CD4-positive, CD25-positive, alpha-beta regulatory T cell (primary cell): Measurements from ENCODE around the gene KRTAP10-2. TPM values are rescaled to one million over a fixed set of nuclear protein-coding genes. Genes with fewer than 3 reads are reported as not detected.
A peak's percentile ranks its signal among the peaks of the same experiment; 100 is the strongest.

ENCODE experiments used
- ATAC-seq, 2 donors: fragments of 150-1000 bp; cut with Tn5 transposase; one replicate each; pipeline ENCODE4 v1.10.0; 2021; ENCODE audit warnings: low read depth in 2 of 2, moderate number of reproducible peaks in 2 of 2, moderate library complexity in 1 of 2
- DNase-seq, 3 donors: peaks; one replicate each; pipeline versions ENCODE4 v3.0.0 to v3.0.0-alpha.2; 2012 to 2022; ENCODE audit warnings: mixed read lengths in 1 of 3
- H3K27ac ChIP-seq: one replicate; pipeline ENCODE4 v1.7.0; 2013; ENCODE audit warnings: mild to moderate bottlenecking, low read length; ENCODE audit not compliant: insufficient read depth, poor library complexity, severe bottlenecking
- H3K27me3 ChIP-seq: one replicate; pipeline ENCODE4 v1.7.0; 2013; ENCODE audit warnings: low read length; ENCODE audit not compliant: control insufficient read depth, insufficient read depth
- H3K36me3 ChIP-seq: one replicate; pipeline ENCODE4 v1.7.0; 2013; ENCODE audit warnings: mild to moderate bottlenecking, low read length, moderate library complexity; ENCODE audit not compliant: control insufficient read depth, insufficient read depth
- H3K4me1 ChIP-seq: 2 replicates; pipeline ENCODE4 v1.7.0; 2013; ENCODE audit warnings: mild to moderate bottlenecking, low read length; ENCODE audit not compliant: insufficient read depth, control insufficient read depth, poor library complexity, severe bottlenecking
- H3K4me3 ChIP-seq: one replicate; pipeline ENCODE4 v1.7.0; 2013; ENCODE audit warnings: low read depth, mild to moderate bottlenecking, low read length, moderate library complexity
- H3K9me3 ChIP-seq, 2 experiments: 1 replicate in 1 of 2; 2 replicates in 1 of 2; pipeline ENCODE4 v1.7.0; 2013; ENCODE audit warnings: low read length in 2 of 2, mild to moderate bottlenecking in 1 of 2, moderate library complexity in 1 of 2; ENCODE audit not compliant: control insufficient read depth in 2 of 2
- H3K27ac Mint-ChIP-seq, 3 donors: one replicate each; pipeline ENCODE4 v1.8.0; 2020 to 2022; ENCODE audit warnings: mild to moderate bottlenecking in 3 of 3, mixed read lengths in 3 of 3, moderate library complexity in 2 of 3
- H3K27me3 Mint-ChIP-seq: one replicate; pipeline ENCODE4 v1.8.0; 2022; ENCODE audit warnings: mild to moderate bottlenecking, mixed read lengths
- H3K36me3 Mint-ChIP-seq: one replicate; pipeline ENCODE4 v1.8.0; 2020; ENCODE audit warnings: mixed read lengths
- H3K4me1 Mint-ChIP-seq, 4 donors: one replicate each; pipeline ENCODE4 v1.8.0; 2020 to 2022; ENCODE audit warnings: mixed read lengths in 4 of 4, mild to moderate bottlenecking in 1 of 4
- H3K4me3 Mint-ChIP-seq, 4 donors: one replicate each; pipeline ENCODE4 v1.8.0; 2020 to 2022; ENCODE audit warnings: mild to moderate bottlenecking in 4 of 4, mixed read lengths in 4 of 4, moderate library complexity in 3 of 4
- H3K9me3 Mint-ChIP-seq, 7 donors: one replicate each; pipeline ENCODE4 v1.8.0; 2020 to 2022; ENCODE audit warnings: mixed read lengths in 7 of 7, mild to moderate bottlenecking in 3 of 7, moderate library complexity in 2 of 7
- polyA plus RNA-seq, 4 donors: library from polyadenylated mRNA; unstranded; fragments of 300-500 nt; fragmentation: Illumina TruSeq; gene quantifications; one replicate each; pipeline ENCODE4 v1.2.3, GENCODE V29; 2021
- total RNA-seq: library from RNA; stranded (reverse); gene quantifications from one replicate; pipeline ENCODE4 v1.2.3, GENCODE V29; 2022

Gene KRTAP10-2
- total and polyA plus RNA-seq, 5 donors from 2014 or later: not detected

DNA sequence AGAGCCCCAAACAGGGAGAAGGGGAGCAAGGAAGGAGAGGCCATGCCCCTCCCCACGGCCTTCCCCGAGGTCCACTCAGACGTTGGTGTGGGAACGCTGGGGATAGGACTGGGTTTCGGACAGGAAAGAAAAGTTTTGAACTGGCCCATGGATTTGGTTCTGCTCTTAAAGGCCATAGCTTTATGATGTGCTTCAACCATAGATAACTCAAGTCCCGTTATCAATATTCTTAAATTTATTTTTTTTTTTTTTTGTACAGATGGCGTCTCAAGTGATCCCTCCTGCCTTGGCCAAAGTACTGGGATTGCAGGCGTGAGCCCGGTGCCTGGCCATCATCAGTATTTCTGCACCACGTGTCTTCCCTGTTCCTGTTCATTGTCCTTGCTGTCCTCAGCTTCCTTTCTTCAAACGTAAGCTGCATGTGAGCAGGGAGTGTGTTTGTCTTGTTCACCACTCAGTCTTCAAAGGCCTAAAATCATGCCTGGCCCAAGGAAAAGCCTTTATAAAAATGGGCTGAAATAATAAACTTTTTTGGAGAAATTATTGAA is 10.5 kb downstream of the KRTAP10-2 start:
- no peak overlapping the region for H3K4me3 ChIP-seq
- H3K36me3 Mint-ChIP-seq: peaks cover 3% of the 10 kb centered on the region
- H3K4me3 Mint-ChIP-seq: peak overlapping the region in 1 of 4 donors; percentile 10
- H3K9me3 ChIP-seq: peaks cover 0 to 18% of the 10 kb centered on the region in 2 experiments
- no peak for ATAC-seq
- no peaks in the 10 kb centered on the region for H3K27me3 Mint-ChIP-seq
- H3K9me3 Mint-ChIP-seq: peaks cover 0 to 10% (median 5%) of the 10 kb centered on the region in 7 donors
- peaks cover 0 to 3% (median 0%) of the 10 kb centered on the region in 4 donors for H3K4me1 Mint-ChIP-seq
- no peak overlapping the region for H3K27ac ChIP-seq
- H3K36me3 ChIP-seq: no peaks in the 10 kb centered on the region
- H3K27me3 ChIP-seq: no peaks in the 10 kb centered on the region
- no peak for DNase-seq
- H3K27ac Mint-ChIP-seq: no peak overlapping the region
- H3K4me1 ChIP-seq: no peaks in the 10 kb centered on the region

DNA sequence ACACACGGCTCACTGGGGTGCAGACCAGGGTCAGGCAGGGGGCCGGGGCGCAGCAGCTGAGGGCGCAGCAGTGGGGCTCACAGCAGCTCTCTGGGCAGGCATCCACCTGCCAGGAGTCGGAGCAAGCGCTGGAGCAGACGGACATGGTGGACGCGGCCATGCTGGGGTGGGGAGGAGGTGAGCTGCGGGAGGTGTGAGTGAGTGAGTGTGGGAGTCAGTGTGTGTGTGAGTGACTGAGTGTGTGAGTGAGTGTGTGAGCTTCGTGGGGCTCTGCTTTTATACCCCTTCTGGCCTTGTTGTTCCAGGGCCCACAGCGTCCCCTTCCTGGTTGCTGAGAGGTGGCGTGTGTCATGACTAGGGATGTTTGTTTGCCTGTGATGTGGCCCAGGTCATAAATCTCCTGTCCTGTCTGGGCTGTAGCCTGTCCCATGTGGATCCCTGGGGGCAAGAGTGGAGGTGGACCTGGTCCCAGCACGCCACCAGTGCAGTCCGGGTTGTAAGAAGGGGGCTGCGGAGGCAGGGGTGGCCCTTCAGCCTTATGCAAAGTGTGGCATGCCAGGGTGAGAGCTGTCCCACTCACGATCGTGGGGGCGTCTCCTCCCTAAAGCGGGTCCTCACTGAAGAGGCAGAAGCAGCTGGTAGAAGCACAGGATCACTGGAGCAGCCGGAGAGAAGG is 11.2 kb downstream of the KRTAP10-2 start, which contains the start of gene KRTAP10-1:
KRTAP10-1 (minus strand) TSS at position 205 of the 676 bp plus-strand sequence; CDS start at position 160, 45 bp downstream.
- no peak within 1 kb of the TSS for H3K27ac ChIP-seq
- H3K4me1 ChIP-seq: no peaks in the 10 kb centered on the region
- H3K36me3 ChIP-seq: no peaks in the 10 kb centered on the region
- H3K27ac Mint-ChIP-seq: no peak within 1 kb of the TSS
- no peaks in the 10 kb centered on the region for H3K36me3 Mint-ChIP-seq
- ATAC-seq (no peak), DNase-seq (no peak)
- H3K4me3 Mint-ChIP-seq: peak within 1 kb of the TSS in 1 of 4 donors; percentile 10
- H3K27me3 Mint-ChIP-seq: no peaks in the 10 kb centered on the region
- H3K4me3 ChIP-seq: no peak within 1 kb of the TSS
- H3K9me3 Mint-ChIP-seq: peaks cover 0 to 5% (median 0%) of the 10 kb centered on the region in 7 donors
- peaks cover 0 to 3% (median 0%) of the 10 kb centered on the region in 4 donors for H3K4me1 Mint-ChIP-seq
- H3K27me3 ChIP-seq: no peaks in the 10 kb centered on the region
- peaks cover 0 to 16% of the 10 kb centered on the region in 2 experiments for H3K9me3 ChIP-seq

DNA sequence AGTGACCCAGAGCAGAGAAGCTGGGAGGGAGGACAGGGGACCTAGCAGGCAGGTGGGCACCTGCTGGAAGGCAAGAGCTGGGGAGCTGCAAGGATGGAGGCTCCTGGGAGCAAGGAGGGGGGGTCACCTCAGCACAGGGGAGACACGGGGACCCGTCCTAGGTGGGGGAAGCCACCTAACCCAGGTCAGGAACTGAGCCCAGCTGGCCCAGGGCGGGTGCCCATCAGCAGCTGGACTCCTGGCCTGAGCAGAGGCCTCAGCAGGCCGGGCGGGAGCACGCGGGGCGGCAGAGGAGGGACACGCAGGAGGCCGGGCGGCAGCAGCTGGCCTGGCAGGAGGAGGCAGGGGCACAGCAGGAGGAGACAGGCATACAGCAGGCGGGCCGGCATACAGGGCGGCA is 12.3 kb downstream of the KRTAP10-2 start:
- Mint-ChIP-seq H3K27ac (no peak overlapping the region), H3K4me1 (peaks cover 0 to 3% (median 0%) of the 10 kb centered on the region in 4 donors), H3K27me3 (no peaks in the 10 kb centered on the region), H3K4me3 (no peak overlapping the region), H3K9me3 (peaks cover 0 to 3% (median 0%) of the 10 kb centered on the region in 7 donors), H3K36me3 (no peaks in the 10 kb centered on the region)
- DNase-seq (no peak), ATAC-seq (no peak)
- Histone ChIP-seq H3K27me3 (no peaks in the 10 kb centered on the region), H3K4me3 (no peak overlapping the region), H3K9me3 (peaks cover 0 to 16% of the 10 kb centered on the region in 2 experiments), H3K4me1 (no peaks in the 10 kb centered on the region), H3K27ac (no peak overlapping the region), H3K36me3 (no peaks in the 10 kb centered on the region)

DNA sequence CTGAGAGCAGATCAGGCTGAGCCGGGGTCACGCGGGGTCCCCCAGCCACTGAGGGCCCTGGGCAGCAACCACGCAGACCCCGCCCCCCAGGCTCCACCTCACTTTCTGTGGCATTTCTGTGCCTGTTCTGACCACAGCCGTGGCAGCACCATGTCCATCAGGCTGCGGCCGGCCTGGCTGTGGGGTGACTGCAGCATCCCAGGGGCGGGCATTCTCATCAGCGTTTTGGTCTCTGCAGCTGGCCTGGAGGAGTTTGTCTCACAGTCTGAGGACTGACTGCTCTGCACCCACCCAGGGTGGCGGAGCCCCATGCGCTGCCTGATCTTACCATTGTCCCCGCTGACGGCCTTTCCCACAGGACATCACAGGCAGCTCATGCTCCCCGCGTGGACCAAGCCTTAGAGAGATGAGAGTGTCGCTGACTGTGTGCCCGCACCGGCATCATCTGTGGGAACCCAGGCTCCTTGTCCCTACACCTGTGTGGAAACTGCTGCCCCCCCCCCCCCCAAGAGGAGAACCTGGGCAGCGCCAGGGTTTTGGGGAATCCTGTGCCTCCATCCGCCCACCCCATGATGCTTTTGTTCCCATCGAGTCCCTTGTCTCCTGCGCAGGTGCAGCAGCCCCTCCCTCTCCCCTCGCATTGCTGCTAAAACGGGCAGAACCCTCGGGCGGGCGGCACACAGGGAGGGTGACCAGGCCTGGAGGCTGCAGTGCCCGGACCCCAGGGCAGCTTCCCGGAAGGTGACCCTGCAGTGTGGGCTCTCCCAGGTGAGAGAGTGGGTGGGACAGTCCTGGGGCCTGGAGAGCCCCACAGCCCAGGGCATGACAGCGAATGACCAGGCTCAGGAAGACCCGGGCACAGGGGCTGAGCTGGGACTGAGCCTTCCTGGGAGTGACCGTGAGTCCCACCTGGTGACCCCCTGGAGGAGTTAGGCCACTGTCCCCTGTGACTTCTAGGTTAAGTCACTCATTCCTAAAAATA is 13.1 kb downstream of the KRTAP10-2 start:
- Mint-ChIP-seq H3K4me3 (no peak overlapping the region), H3K36me3 (no peaks in the 10 kb centered on the region), H3K9me3 (peaks cover 0 to 3% (median 0%) of the 10 kb centered on the region in 7 donors), H3K27ac (peak overlapping the region in 1 of 3 donors; percentile 63), H3K27me3 (no peaks in the 10 kb centered on the region), H3K4me1 (peaks cover 0 to 3% (median 0%) of the 10 kb centered on the region in 4 donors)
- Histone ChIP-seq H3K27ac (no peak overlapping the region), H3K36me3 (no peaks in the 10 kb centered on the region), H3K4me1 (no peaks in the 10 kb centered on the region), H3K9me3 (peaks cover 0 to 13% of the 10 kb centered on the region in 2 experiments), H3K27me3 (no peaks in the 10 kb centered on the region), H3K4me3 (no peak overlapping the region)
- DNase-seq (no peak), ATAC-seq (no peak)

DNA sequence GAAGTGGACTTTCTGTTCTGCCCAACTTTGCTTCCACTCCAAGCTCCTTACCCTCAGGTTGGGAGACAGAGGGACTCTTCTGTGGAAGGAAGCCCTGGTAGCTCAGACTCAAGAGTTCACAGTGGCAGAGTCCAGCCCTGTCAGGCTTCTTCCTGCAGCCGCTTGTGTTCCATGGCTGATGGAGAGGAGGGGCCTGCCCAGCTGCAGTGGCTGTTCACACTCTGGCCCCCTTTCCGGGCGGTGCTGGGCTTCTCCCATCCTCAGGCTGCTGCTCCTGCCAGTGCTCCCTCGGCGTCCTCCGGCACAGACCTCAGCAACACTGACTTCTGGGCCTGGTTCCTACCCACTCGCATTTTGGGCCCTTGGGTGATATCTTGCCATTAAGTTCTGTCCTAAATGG is 15.3 kb downstream of the KRTAP10-2 start:
- no peaks in the 10 kb centered on the region for H3K27me3 ChIP-seq
- no peak overlapping the region for H3K27ac Mint-ChIP-seq
- H3K4me1 ChIP-seq: no peaks in the 10 kb centered on the region
- no peaks in the 10 kb centered on the region for H3K36me3 Mint-ChIP-seq
- H3K4me1 Mint-ChIP-seq: peaks cover 0 to 3% (median 0%) of the 10 kb centered on the region in 4 donors
- no peak overlapping the region for H3K4me3 ChIP-seq
- no peak overlapping the region for H3K4me3 Mint-ChIP-seq
- H3K36me3 ChIP-seq: no peaks in the 10 kb centered on the region
- H3K27ac ChIP-seq: no peak overlapping the region
- H3K9me3 Mint-ChIP-seq: peaks cover 0 to 2% (median 0%) of the 10 kb centered on the region in 7 donors
- no peaks in the 10 kb centered on the region for H3K9me3 ChIP-seq
- ATAC-seq (no peak), DNase-seq (no peak)
- no peaks in the 10 kb centered on the region for H3K27me3 Mint-ChIP-seq

DNA sequence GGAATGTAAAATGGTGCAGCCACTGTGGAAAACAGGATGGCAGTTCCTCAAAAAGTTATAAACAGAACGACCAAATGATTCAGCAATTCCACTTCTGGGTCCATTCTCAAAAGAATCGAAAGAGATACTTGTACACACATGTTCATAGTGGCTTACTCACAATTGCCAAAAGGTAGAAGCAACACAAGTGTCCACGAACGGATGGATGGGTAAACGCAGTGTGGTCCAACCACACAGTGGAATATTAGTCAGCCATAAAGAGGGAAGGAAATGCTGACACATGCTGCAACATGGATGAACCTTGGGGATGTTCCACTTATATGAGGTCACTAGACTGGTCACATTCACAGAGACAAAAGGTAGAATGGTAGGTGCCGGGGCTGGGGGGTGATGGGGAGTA is 16.6 kb downstream of the KRTAP10-2 start:
- no peaks in the 10 kb centered on the region for H3K27me3 ChIP-seq
- ATAC-seq (no peak), DNase-seq (no peak)
- H3K27ac ChIP-seq: no peak overlapping the region
- no peaks in the 10 kb centered on the region for H3K27me3 Mint-ChIP-seq
- peaks cover 0 to 2% (median 0%) of the 10 kb centered on the region in 7 donors for H3K9me3 Mint-ChIP-seq
- H3K9me3 ChIP-seq: no peaks in the 10 kb centered on the region
- H3K4me1 ChIP-seq: no peaks in the 10 kb centered on the region
- no peaks in the 10 kb centered on the region for H3K36me3 Mint-ChIP-seq
- peaks cover 0 to 3% (median 0%) of the 10 kb centered on the region in 4 donors for H3K4me1 Mint-ChIP-seq
- no peak overlapping the region for H3K4me3 ChIP-seq
- no peaks in the 10 kb centered on the region for H3K36me3 ChIP-seq
- no peak overlapping the region for H3K4me3 Mint-ChIP-seq
- no peak overlapping the region for H3K27ac Mint-ChIP-seq

DNA sequence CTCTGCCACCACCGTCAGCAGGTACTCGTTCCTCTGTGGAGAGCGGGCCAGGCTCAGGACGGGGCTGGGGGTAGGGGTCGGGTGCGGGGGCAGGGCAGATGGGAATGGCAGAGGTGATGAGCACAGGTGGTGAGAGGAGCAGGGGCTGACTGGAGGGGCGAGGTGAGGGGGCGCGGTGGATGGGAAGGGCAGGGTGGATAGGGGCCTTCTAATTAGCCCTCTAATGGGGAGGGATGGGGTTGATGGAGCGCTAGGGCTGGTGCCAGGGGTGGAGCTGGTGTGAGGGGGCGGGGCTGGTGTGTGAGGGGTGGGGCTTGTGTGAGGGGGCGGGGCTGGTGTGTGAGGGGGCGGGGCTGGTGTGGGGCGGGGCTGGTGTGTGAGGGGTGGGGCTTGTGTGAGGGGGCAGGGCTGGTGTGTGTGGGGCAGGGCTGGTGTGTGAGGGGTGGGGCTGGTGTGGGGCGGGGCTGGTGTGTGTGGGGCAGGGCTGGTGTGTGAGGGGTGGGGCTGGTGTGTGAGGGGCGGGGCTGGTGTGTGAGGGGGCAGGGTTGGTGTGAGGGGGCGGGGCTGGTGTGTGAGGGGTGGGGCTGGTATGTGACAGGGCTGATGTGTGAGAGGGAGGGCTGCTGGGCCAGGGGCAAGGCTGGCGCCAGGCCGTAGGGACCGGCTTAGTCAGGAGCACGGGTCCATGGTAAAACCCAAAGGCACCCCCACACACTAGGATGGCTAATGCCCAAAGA is 17.2 kb downstream of the KRTAP10-2 start:
- no peak for DNase-seq
- no peak overlapping the region for H3K4me3 Mint-ChIP-seq
- peaks cover 0 to 3% (median 0%) of the 10 kb centered on the region in 4 donors for H3K4me1 Mint-ChIP-seq
- H3K36me3 Mint-ChIP-seq: no peaks in the 10 kb centered on the region
- ATAC-seq: no peak
- no peaks in the 10 kb centered on the region for H3K9me3 ChIP-seq
- peak overlapping the region in 1 of 3 donors; percentile 38 for H3K27ac Mint-ChIP-seq
- H3K4me3 ChIP-seq: no peak overlapping the region
- H3K4me1 ChIP-seq: no peaks in the 10 kb centered on the region
- no peaks in the 10 kb centered on the region for H3K36me3 ChIP-seq
- H3K27me3 ChIP-seq: no peaks in the 10 kb centered on the region
- H3K27ac ChIP-seq: no peak overlapping the region
- no peaks in the 10 kb centered on the region for H3K27me3 Mint-ChIP-seq
- H3K9me3 Mint-ChIP-seq: peaks cover 0 to 1% (median 0%) of the 10 kb centered on the region in 7 donors
